NCI-H1105 (cell line): ENCODE measurements around the gene AGBL1.

ENCODE experiments used
- DNase-seq: peaks from one replicate; lab custom pipeline; 2025; lab: John Stamatoyannopoulos, UW

AGBL1 gene

DNA sequence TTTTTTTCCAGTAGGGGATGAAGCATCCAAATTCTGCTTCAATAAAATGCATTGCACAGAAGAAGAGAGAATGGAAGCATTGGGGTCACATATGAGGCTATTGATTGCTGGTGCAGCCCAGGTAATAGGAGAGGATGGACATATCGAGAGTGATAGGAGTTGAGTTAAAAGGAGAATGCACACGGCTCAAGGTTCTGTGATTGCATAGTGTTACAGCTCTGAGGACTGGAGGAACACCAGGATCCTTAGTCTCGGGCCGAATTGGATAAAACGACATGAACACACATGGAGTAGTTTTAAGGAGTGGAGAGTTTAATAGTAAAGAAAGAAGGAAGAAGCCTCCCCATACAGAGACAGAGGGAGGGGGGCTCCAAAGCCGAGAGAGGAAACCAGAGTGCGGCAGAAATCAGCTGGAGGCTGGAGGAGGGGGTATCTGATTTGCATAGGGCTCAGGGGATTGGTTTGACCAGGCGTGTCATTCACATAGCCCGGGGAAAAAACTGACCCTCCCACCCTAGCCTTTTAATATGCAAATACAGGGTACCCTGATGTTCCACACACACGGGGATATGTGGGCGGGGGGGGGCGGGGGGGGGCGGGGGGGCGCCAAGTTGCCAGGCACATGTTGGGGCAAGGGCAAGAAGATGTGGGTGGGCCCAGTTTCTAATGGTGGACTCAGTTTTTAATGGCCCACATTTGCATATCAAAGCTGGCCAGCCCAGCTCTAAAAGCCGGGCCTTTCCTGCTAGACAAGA, 156.9 kb downstream of the AGBL1 start:
- no peak for DNase-seq

DNA sequence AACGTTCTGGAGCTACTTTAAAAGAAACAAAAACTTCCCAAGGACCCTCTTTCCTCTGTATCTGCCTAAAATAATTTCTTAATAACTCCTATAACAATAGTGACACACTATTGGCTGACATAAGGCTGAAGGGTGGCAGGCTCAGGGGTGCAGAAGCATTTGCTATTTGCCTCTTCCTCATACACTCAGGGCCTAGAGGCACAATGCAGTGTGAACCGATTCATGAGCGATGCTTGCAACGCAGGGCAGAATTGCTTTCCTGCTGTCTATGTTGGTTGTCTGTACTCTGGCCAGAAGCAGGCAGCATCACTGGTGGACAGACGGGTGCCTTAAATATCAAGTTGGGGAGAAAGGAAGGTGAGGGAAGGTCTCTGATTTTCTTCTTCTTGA, 157.4 kb downstream of the AGBL1 start:
- no peak for DNase-seq

DNA sequence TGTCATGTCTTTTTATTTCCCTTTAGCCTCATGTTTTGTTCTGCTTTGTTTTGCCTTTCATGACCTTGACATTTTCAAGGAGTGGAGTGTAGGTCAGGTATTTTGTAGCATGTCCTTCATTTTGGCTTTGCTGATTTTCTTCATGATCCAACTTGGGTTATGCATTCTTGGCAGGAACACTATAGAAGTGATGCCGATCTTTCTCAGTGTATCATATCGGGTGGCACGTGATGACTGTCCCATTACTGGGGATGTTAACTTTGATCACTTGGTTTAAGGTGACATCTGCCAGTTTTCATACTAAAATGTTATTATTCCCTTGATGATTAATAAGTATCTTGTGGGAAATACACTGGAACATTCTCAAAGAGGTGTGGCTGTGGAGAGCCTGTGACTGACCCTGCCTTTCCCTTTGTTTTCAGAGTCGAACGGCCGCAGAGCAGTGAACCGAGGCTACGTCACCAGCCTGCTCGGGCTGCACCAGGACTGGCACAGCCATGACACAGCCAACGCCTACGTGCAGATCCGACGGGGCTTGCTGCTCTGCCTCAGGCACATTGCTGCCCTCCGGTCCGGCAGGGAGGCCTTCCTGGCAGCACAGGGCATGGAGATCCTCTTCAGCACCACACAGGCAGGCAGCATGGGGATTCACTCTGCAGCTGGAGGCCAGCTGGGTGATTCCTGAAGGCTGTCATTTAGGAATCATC, 167.7 kb downstream of the AGBL1 start:
- no peak for DNase-seq

DNA sequence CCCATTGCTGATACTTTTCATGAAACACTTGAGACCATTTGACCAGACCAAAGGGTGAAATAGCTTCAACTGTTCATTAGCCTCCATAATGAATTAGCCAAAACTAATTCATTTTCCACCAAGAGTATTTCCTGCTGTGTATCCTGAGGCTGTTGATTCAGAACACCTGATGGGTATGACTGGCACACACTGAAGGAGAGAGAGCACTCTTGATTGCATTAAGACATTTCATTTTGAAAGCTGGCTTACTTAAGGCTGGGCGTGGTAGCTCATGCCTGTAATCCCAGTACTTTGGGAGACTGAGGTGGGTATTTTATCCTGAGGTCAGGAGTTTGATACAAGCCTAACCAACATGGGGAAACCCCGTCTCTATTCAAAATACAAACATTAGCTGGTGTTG, 175.6 kb downstream of the AGBL1 start:
- no peak for DNase-seq

DNA sequence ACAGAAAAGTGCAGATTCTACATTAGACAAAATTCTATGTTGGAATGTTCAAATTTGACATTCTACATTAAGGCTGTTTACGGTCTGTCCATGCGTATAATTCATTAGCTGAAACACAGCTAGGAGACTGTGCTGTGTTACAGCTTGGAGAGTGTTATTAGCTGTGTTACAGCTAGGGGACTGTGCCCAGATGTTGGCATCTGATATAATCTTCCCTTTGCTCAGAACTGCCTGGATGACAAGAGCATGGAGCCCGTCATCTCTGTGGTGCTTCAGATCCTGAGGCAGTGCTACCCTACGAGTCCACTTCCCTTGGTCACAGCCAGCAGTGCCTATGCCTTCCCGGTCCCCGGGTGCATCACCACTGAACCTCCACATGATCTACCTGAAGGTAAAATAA, 177.0 kb downstream of the AGBL1 start:
- no peak for DNase-seq

DNA sequence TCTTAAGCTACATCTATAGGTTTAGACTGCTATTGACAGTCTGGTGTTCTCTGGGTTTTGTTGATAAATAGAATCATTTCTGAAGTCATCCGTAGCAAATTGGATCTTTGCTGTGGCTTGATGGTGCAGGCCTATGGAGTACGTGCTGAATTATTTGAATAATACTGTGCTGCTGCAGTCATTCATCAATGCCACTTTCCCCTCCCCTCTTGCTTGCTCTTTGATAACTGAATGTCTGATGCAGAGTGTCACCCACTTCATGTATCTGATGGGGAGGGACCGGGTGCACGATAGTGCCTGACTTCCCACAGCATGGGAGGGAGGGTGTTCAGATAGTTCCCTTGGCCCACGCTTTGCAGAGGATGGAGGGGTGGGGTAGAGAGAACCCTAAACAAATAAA, 179.9 kb downstream of the AGBL1 start:
- DNase-seq: no peak

DNA sequence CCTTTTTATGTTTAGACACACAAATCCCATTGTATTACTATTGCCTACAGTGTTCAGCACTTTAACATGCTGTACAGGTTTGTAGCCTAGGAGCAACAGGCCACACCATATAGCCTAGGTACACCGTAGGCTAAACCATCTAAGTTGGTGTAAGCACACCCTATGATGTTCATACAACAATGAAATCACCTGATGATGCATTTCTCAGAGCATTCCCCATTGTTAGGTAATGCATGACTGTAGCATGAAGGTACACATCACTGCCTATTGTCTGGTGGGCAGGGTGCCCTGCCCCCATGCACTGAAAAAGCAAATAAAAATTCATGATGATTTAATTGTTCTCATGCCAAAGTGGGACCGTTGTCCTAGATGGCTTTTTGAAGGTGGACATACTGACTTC, 183.6 kb downstream of the AGBL1 start:
- DNase-seq: no peak

DNA sequence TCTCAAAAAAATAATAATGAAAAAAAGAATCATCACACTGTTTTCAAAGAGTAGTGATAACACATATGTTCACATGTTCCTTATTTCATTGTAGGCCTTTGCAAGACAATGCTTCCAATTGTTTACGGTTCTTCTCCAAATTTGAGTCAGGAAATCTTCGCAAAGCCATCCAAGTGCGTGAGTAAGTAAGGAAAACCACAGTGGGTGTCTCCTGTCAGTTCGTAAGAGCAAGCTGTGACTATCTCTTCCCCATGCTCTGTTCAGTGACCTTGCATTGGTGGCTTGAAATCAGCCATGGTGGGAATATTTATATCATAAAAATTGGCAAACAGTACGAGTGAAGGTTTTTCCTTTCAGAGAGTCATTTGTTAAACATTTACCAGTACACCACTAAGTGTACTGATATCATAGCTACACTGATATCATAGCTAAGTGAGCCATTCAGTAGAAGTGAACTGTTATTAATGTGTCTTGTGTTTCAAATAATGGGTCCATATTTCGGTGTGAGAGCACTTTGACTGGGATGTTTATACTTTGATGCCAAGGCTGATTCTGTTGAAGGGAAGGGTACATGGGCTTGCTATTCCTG, 187.3 kb downstream of the AGBL1 start:
- no peak for DNase-seq

DNA sequence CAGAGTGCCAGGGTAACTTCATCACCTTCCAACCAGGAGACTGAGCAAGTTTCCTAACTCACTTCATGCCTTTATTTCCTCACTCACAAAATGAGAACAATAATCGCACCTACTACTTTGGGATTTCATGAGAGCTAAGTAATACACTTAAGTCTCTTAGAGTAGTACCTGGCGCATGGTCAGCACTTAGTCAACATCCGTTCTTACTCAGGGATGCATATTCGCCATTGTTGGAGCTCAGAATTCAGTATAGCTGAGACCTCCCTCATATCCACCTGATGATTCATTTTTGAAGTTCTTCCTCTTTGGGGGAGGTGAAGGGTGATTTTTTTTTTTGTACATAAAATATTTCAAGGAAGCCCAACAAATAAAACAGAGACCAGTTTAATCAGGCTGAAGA, 188.2 kb downstream of the AGBL1 start:
- no peak for DNase-seq

DNA sequence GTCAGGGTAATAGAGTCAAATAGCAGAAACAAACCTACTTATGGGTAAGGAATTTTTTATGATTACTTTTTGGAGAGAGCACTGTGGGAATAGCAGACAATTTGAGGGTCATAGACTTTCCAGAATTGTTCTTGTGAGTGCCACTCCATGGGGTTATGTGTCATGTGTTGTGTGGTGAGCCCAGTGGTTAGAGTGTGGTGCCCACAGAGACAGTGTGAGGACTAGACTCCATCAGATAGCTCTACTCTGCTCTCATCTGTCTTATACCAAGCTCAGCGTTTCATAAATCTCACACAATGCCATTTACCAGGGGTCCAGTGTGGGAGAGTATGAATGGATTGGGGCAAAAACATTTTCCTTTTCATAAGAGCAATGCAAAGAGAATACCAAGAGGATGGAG, 188.9 kb downstream of the AGBL1 start:
- DNase-seq: no peak

DNA sequence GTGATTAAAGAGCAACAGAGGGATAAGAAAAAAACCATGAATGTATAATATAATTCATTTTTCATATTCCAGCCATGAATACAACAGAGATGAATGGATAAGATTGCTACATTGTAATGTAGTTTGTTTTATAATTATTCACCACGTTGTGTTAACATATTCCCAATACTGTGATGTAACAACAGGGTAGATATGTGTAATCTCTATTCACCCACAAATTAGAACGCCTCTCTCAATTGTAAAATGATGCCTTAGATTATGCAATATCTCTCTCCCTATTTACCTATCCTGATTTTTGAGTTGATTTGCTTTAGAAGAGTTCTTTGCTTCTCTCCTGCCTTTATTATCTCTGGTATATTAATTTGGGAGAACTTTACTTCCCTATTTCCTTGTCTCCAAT, 193.6 kb downstream of the AGBL1 start:
- DNase-seq: no peak

DNA sequence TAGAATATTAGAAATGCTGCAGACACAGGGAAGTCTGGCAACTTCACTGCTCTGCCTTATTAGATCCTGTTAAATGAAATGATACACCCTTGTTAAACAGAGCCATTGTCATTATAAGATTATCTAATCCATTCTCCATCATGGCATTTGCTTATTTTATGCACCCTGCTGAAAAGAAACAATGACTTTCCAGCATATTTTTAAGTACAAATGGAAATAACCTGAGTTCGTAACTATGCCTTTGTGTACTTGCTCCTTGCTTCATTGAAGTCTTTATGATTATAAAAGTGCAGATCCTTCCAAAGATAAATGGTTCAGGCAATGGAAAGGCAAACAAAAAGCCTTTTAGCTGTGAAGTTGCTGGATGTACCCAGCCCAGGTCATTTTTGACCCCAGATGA, 195.7 kb downstream of the AGBL1 start:
- no peak for DNase-seq

DNA sequence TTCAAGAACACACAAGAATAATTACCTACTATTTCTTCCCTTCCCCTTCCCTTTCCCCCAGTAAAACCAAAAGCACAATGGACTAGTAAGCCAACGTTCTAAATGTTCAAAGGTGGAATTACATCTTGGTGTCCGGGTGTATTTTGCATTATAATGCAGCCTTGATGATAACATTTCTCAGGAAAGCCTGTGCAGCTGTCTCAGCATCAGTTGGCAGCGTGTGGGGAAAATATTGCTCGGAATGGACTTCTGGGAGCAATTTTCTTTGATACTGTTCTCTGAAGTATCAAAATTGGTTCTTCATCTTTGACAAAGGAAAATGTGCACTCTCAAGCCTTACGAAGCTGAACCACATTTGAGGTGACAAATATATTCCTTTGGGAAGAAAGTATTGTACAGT, 198.9 kb downstream of the AGBL1 start:
- DNase-seq: no peak

DNA sequence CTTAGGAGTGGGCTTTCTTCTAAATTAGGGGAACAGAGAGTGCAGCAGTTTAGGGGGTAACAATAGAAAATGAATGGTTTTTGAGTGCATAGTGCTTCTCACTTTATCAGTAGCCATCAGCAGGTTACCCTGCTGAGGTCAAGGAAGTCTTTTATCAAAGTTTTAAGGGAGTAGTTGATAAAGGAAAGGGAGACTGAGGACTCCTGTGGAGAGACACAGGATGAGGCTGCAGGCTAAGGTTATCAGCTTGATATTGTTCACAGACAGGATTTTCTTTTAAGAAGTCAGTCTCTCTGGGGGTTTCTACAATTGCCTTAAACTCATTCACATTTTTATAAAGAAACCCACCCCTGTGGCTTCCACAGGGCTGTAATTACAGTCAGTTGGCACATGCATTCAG, 205.0 kb downstream of the AGBL1 start:
- DNase-seq: no peak

DNA sequence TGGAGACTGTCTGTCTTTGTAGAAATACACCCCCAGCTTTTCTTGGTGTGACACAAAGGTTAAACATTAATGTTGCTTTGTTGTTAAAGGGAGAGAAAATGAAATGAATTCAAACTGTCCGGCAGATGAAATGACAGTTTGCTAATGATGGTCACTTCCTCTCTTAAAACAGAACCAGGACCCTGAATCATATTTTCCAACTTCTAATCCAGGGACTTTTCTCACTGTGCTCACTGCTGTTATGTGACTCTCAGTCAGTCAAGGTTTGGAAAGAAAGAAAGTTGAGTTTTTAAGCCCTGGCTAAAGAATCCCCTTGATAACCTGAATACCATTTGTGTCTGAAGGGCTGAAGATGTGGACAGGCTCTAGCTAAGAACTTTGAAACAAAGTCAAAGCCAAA, 215.8 kb downstream of the AGBL1 start:
- DNase-seq: no peak

DNA sequence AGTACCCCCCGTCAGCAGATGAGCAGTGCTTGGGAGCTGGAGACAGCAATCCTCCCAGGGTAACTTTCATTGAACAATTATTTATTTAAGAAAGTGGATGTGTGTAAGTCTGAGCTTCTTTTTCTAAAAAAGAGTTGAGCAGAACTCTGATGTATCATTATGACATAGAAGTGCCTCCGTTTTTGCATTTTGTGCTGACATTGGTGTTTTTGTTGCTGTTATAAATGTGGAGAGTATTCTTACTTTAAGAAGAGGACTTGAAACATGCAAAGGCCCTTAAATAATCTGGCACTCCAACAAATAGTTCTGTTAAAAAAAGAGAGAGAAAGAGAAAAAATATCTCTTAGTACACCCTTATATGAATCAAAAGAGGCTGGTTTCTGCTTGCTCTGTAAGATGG, 217.1 kb downstream of the AGBL1 start:
- DNase-seq: no peak

DNA sequence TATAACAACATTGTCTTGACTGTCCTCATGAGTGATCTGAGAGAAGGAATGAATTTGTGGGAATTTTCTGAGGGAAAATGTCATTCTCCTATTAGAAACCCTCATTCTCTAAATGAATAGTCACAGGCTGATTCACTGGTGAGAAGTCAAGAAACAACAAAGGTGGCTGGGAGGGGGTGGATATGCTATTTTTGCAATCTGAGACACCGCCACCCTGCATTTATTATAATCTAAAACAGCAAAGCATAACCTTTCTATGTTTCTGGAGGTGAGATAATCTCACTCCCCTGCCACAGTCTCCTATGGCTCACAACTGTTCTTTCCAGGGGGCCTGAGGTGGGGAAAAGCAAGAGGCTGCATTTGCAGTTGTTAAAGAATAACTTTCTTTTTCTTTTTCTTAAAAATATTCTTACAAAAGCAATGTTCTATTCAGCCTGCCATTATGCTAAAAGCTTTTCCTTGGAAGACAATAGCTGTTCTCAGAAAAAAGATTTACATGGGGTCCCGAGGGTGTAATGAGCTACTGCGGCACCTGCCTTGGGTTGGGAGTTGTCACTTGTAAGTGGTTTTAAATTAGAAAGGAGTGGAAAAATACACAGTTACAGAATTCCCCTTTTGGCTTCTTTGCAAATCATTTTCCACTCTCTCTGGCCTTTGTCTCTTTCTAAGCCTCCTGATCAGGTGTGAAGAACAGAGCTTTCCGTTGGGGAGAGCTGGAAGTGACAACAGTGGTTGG, 220.9 kb downstream of the AGBL1 start:
- no peak for DNase-seq

DNA sequence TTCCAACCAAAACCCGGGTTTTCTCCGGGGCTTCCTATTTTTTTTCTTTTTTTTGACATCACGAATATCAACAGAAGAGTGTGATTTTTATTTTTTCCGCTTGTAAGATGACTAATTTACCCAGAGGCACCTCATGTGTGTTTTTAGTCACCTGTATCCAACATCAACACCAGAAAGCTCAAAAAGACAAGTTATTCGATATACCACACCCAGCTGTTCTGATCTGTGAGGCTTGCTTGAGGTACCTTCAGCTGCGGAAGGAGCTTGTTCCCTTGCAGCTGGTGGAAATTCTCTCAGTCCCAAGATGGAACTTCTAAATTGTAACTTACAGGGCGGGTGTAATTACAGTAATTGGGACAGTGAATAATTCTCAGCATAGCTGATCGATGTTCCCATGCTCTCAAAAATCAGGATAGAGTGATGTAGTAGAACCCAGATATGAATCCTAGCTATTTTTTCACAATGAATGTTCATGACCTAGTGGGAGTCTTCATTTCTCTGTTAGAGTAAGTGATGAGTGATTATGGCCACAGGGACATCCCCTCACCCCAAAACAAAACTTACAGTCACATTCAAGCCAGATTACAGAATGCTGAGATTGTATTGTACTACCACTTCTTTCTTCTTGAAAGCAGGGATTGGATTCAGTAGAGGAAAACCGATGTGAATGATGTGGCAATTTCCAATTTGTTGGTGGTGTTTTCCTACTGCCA, 232.1 kb downstream of the AGBL1 start:
- DNase-seq: no peak

DNA sequence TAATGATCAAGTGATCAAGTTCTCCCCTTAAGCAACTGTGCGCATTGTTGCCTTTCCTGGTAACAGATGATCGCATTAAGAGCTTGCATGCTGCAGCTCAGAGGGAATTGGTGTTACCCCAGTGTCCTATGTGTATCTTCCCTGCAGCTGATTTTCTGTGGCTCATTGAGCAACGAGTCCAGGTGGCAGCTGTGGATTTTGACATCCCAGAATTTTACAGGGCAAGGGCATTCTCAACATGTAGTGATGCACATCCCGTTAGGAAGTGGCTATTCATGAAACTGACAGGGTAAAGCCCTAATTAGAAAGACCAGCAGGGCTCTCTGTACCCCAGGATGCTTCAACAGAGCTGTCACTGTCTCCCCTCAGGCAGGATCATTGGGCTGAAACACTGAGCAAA, 232.8 kb downstream of the AGBL1 start:
- no peak for DNase-seq

DNA sequence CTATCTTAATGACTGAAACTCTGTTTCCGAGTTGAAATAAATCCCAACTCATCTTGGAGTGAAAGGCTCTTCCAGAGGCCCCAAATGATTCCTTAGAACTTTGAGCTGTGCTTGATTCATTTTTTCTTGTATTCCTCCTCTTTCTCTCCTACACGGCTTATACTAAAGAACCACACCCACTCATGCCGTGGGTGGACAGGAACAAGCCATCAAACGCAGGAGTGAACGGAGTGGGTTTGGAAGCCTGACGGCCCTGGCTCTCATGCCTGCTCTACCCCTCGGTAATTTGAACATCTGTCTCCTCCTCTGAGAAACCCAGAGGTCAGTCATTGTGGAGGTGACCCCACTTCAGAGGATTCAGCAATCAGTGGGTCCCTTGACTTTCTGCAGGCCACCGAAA, 236.5 kb downstream of the AGBL1 start:
- DNase-seq: no peak

DNA sequence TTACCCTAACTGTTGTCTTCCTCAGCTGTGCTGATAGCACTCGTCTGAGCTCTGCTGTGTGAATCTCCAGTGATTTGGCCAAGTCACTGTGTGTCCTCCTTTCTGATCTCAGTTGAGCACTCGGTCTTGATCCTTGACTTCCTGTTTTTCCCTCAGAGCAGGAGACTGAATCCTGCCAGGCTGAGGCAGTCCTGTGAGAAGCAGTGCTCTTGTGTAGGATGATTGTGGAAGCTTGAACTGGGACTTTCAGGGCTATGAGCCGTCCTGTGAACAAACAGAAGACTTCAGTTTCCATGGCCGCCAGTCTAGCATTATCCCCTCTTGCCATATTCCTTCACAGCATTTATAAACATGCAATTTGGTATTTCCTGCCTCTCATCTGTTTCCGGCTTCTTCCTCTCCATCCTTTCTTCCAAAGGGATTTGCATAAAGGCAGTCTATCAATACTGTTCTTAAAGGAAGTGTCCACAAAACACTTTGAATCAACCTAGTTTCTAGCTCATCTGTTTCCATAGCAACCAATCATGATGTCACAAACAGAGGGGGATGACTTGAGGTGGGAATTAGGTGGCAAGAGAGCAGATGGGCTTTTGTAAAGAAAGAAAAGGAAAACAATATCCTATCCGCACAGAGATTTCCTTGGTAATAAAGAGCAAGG, 237.2 kb downstream of the AGBL1 start:
- DNase-seq: no peak

DNA sequence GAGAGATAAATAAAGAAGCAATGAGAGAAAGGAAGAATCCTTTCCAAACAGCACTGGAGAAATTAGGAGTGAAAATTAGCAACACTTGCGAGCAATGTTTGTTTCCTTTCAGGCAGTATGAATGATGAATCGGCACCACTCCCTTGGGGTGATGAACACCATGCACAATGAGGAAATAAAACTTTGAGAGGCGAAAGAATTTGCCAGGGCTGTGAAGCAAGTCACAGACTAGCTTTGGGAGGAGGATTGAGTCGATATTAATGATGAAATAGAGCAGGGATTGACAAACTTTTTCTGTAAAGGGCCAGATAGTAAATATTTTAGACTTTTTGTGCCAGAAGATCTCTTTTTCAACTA, 237.7 kb downstream of the AGBL1 start:
- no peak for DNase-seq
